HFF-Myc (cell line): ENCODE results near the gene DPEP1.

Source experiments
- DNase-seq: peaks from one replicate; pipeline ENCODE4 v3.0.0-alpha.2; 2011; ENCODE audit warnings: low read depth; ENCODE audit errors: extremely low read depth
- H3K4me3 ChIP-seq: replicated peaks from 2 replicates; pipeline ENCODE4 v1.5.1; 2011; ENCODE audit warnings: low read depth, mild to moderate bottlenecking, control low read depth, low read length
- TF ChIP-seq, protein P1 (sequence below): IDR thresholded peaks from 2 replicates; pipeline ENCODE4 v1.5.1; 2012; ENCODE audit warnings: mild to moderate bottlenecking, low read depth, low read length, control low read depth; ENCODE audit errors: missing control alignments

Gene DPEP1

GRCh38 chr16:89605186-89605970 lies 8.1 kb upstream of the DPEP1 start:
- TF ChIP-seq, protein P1, sequence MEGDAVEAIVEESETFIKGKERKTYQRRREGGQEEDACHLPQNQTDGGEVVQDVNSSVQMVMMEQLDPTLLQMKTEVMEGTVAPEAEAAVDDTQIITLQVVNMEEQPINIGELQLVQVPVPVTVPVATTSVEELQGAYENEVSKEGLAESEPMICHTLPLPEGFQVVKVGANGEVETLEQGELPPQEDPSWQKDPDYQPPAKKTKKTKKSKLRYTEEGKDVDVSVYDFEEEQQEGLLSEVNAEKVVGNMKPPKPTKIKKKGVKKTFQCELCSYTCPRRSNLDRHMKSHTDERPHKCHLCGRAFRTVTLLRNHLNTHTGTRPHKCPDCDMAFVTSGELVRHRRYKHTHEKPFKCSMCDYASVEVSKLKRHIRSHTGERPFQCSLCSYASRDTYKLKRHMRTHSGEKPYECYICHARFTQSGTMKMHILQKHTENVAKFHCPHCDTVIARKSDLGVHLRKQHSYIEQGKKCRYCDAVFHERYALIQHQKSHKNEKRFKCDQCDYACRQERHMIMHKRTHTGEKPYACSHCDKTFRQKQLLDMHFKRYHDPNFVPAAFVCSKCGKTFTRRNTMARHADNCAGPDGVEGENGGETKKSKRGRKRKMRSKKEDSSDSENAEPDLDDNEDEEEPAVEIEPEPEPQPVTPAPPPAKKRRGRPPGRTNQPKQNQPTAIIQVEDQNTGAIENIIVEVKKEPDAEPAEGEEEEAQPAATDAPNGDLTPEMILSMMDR, result no peak
- H3K4me3 ChIP-seq, result no peak overlapping the region
- DNase-seq, result no peak

DNA sequence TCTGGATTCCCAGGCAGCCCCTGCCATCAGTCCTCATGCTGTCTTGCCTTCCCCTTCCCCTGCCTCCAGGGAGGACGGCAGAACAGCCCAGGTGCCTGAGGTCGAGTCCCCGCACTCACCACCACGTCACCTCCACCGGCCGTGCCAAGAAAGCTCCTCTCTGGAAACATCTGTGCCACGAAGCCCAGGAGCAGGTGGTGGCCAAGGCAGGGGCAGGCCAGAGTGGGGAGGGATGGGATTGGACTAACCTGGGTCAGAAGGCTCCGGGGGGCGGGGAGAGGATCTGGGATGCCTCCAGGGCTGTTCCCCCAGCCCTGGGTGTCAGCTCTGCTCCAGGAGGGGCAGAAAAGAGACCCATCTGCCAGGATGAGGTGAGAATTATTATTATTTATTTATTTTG lies 7.4 kb upstream of the DPEP1 start:
- no peak overlapping the region for H3K4me3 ChIP-seq
- DNase-seq, result no peak
- TF ChIP-seq, protein P1, result no peak

- DNase-seq, result no peak
- TF ChIP-seq, protein P1, result no peak
- no peak overlapping the region for H3K4me3 ChIP-seq
Observed at GRCh38 chr16:89607453-89607852, 6.0 kb upstream of the DPEP1 start.

GRCh38 chr16:89607937-89608740 lies 5.3 kb upstream of the DPEP1 start:
- TF ChIP-seq, protein P1, result no peak
- H3K4me3 ChIP-seq, result no peak overlapping the region
- DNase-seq, result no peak

GRCh38 chr16:89610108-89610453 lies 3.4 kb upstream of the DPEP1 start:
- TF ChIP-seq, protein P1, result no peak

DNA sequence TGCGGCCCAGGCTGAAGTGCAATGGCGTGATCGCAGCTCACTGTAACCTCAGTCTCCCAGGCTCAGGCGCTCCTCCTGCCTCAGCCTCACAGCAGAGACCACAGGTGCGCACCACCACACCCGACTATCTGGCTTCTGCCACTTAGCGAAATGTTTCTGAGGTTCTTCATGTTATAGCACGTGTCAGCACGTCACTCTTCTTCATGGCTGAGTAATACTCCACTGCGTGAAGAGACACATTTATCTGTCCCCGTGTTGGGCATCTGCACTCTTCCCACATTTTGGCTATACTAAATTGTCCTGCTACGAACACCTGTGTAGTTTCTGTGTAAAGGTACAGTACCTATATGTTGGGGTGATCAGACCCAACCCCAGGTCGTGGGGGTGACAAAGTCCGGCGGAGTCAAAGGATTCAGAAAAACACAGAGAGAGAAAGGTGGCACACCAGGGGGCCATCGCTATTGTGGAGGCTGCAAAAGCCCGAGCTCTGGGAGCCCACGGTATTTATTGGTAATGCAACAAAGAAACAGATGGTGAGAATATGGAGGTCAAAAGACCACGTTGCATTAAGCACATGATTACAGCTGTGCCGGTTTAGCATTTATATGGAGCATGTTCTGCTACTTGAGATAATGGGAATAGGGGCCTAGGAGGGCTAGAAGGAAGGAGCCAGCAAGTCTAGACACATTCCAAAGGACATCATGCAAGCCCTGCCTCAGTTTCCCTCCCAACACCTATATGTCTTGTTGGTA lies 851 bp upstream of the DPEP1 start:
- H3K4me3 ChIP-seq, result no peak overlapping the region
- TF ChIP-seq, protein P1, result no peak
- DNase-seq, result no peak

More at GRCh38 chr16:89610108-89610453, 3.4 kb upstream of the DPEP1 start:
- no peak overlapping the region for H3K4me3 ChIP-seq
- DNase-seq, result no peak
